PFSK-1 (cell line): Measurements from ENCODE around the gene HSPA12A.

Experiments used
- FOXP2 ChIP-seq: optimal IDR thresholded peaks from 2 replicates; pipeline ENCODE3; 2011; ENCODE audit warnings: borderline replicate concordance, control low read depth, inconsistent platforms; ENCODE audit not compliant: insufficient read depth; ENCODE audit errors: extremely low read length, extremely low read depth
- POLR2AphosphoS5 ChIP-seq: IDR thresholded peaks from 2 replicates; pipeline ENCODE4 v1.6.1; 2012; ENCODE audit warnings: low read depth, mild to moderate bottlenecking, control low read depth, low read length, moderate library complexity
- SIN3A ChIP-seq: IDR thresholded peaks from 2 replicates; pipeline ENCODE4 v1.6.1; 2012; ENCODE audit warnings: mild to moderate bottlenecking, low read length, moderate library complexity, borderline replicate concordance; ENCODE audit not compliant: insufficient read depth
- TAF1 ChIP-seq: IDR thresholded peaks from 2 replicates; pipeline ENCODE4 v1.6.1; 2012; ENCODE audit warnings: low read length, control low read depth, borderline replicate concordance; ENCODE audit not compliant: insufficient read depth
- TF ChIP-seq, protein P1 (sequence below), 2 experiments: IDR thresholded peaks; 2 replicates each; pipeline versions ENCODE4 v1.6.1 to v1.8.0; 2011 to 2012; ENCODE audit warnings: low read depth in 2 of 2, low read length in 2 of 2, control low read depth in 1 of 2, inconsistent platforms in 1 of 2, mild to moderate bottlenecking in 1 of 2, moderate library complexity in 1 of 2; ENCODE audit not compliant: insufficient read depth in 1 of 2

The HSPA12A gene

GRCh38 chr10:116631871-116632295 lies 110.5 kb downstream of the HSPA12A start:
- TF ChIP-seq FOXP2 (no peak), SIN3A (no peak), POLR2AphosphoS5 (no peak), TAF1 (no peak)
- TF ChIP-seq, protein P1, sequence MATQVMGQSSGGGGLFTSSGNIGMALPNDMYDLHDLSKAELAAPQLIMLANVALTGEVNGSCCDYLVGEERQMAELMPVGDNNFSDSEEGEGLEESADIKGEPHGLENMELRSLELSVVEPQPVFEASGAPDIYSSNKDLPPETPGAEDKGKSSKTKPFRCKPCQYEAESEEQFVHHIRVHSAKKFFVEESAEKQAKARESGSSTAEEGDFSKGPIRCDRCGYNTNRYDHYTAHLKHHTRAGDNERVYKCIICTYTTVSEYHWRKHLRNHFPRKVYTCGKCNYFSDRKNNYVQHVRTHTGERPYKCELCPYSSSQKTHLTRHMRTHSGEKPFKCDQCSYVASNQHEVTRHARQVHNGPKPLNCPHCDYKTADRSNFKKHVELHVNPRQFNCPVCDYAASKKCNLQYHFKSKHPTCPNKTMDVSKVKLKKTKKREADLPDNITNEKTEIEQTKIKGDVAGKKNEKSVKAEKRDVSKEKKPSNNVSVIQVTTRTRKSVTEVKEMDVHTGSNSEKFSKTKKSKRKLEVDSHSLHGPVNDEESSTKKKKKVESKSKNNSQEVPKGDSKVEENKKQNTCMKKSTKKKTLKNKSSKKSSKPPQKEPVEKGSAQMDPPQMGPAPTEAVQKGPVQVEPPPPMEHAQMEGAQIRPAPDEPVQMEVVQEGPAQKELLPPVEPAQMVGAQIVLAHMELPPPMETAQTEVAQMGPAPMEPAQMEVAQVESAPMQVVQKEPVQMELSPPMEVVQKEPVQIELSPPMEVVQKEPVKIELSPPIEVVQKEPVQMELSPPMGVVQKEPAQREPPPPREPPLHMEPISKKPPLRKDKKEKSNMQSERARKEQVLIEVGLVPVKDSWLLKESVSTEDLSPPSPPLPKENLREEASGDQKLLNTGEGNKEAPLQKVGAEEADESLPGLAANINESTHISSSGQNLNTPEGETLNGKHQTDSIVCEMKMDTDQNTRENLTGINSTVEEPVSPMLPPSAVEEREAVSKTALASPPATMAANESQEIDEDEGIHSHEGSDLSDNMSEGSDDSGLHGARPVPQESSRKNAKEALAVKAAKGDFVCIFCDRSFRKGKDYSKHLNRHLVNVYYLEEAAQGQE (IDR thresholded peaks at IDR 0.05; ENCODE audit: insufficient read depth in 1 of 2, low read depth in 2 of 2, low read length in 2 of 2), result no peak

DNA sequence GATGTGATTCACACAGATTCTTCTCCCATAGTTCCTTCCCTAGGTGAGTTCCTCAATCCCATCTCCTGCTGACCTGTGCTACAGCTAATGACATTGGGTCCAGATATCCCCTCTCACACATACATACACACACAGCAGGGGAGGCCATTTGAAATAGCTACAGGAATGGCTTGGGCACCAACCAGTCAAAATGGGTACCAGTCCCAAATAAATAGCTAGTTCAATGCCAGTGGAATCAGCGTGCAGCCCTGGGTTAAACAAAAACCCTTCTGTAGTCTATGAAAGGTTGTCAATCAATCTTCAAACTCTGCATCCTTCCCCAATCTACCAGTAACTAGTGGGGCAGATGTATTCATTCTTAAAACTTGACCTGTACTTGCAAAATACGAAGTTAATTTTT lies 112.3 kb downstream of the HSPA12A start:
- no peak for TF ChIP-seq SIN3A
- TF ChIP-seq, protein P1 (IDR thresholded peaks at IDR 0.05; ENCODE audit: insufficient read depth in 1 of 2, low read depth in 2 of 2, low read length in 2 of 2), result no peak

GRCh38 chr10:116629340-116629739 lies 113.0 kb downstream of the HSPA12A start:
- TF ChIP-seq, protein P1 (IDR thresholded peaks at IDR 0.05; ENCODE audit: insufficient read depth in 1 of 2, low read depth in 2 of 2, low read length in 2 of 2), result no peak
- no peak for TF ChIP-seq POLR2AphosphoS5
- no peak for TF ChIP-seq SIN3A
- no peak for TF ChIP-seq TAF1
- TF ChIP-seq FOXP2, result no peak

DNA sequence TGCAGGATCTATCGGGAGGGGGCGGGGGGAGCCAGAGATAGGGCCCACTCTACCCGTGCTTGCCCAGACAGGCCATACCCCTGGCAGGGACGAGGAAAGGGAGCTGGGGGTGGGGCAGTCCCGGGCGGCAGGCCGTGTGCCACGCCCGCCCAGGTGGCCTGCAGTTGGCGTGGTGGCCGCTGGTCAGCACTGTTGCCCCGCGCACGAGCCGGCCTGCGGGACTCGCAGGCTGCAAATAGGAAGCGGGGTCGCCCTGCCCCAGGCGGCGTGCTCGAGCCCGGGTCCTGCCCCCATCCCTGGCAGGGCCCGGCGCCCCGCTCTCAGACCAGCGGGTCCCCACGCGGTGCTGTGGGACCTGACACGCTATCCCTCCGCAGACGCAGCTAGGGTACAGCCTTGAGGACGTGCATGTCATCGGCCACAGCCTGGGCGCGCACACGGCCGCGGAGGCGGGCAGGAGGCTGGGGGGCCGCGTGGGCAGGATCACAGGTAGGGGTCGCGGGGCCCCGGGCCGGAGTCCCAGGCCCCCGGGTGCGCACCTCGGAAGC lies 114.9 kb downstream of the HSPA12A start:
- no peak for TF ChIP-seq TAF1
- TF ChIP-seq, protein P1 (IDR thresholded peaks at IDR 0.05; ENCODE audit: insufficient read depth in 1 of 2, low read depth in 2 of 2, low read length in 2 of 2), result no peak
- TF ChIP-seq POLR2AphosphoS5, result no peak
- no peak for TF ChIP-seq FOXP2
- TF ChIP-seq SIN3A, result no peak

DNA sequence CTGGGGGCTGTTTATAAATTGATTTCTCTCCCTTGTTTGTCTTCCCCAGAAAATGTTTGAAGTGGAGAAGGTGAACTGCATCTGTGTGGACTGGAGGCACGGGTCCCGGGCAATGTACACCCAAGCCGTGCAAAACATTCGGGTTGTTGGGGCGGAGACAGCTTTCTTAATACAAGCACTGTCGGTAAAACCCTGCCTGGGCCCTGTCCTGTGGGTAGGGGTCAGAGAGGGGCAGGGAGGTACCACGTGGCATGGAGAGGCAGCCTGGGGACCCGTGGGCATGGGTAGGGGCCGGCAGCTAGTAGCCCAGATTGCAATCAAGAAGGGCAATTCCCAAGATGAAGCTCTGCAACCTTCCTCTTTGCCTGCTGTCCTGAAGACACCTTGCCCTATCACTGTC lies 115.6 kb downstream of the HSPA12A start:
- no peak for TF ChIP-seq POLR2AphosphoS5
- TF ChIP-seq, protein P1 (IDR thresholded peaks at IDR 0.05; ENCODE audit: insufficient read depth in 1 of 2, low read depth in 2 of 2, low read length in 2 of 2), result no peak
- no peak for TF ChIP-seq TAF1
- TF ChIP-seq FOXP2, result no peak
- TF ChIP-seq SIN3A, result no peak
